Lung microvascular endothelial cell (primary cell): ENCODE results near the gene ADCY5. TPM values are rescaled to one million over a fixed set of nuclear protein-coding genes. Genes with fewer than 3 reads are reported as not detected.

ENCODE experiments used
- DNase-seq, 2 donors: peaks; one replicate each; pipeline versions ENCODE4 v3.0.0 to v3.0.0-alpha.2; 2010; ENCODE audit warnings: low read depth in 2 of 2
- total RNA-seq: library from RNA; depleted of rRNA; stranded (reverse); fragments of >200 nt; gene quantifications from 2 replicates; pipeline ENCODE4 v1.2.1, GENCODE V29; 2014

The ADCY5 gene
- total RNA-seq, 1 donor from 2014 or later: 1.4 TPM

GRCh38 chr3:123287051-123287961, 161.6 kb downstream of the ADCY5 start:
- no peak for DNase-seq

GRCh38 chr3:123286308-123287023, 162.4 kb downstream of the ADCY5 start:
- DNase-seq: peak; percentile 73 to 79

- no peak for DNase-seq
Observed at GRCh38 chr3:123285931-123286307, 163.0 kb downstream of the ADCY5 start.

- DNase-seq: no peak
Observed at GRCh38 chr3:123285479-123285878, 163.4 kb downstream of the ADCY5 start.

- DNase-seq: no peak
Observed at GRCh38 chr3:123285066-123285465, 163.8 kb downstream of the ADCY5 start.

GRCh38 chr3:123284399-123285010, 164.4 kb downstream of the ADCY5 start:
- no peak for DNase-seq

GRCh38 chr3:123283657-123284398, 165.1 kb downstream of the ADCY5 start:
- DNase-seq: no peak

GRCh38 chr3:123283074-123283473, 165.8 kb downstream of the ADCY5 start:
- DNase-seq: no peak

GRCh38 chr3:123282461-123282860, 166.4 kb downstream of the ADCY5 start:
- no peak for DNase-seq

- DNase-seq: no peak
Observed at GRCh38 chr3:123281929-123282328, 167.0 kb downstream of the ADCY5 start.

- no peak for DNase-seq
Observed at GRCh38 chr3:123281406-123281805, 167.5 kb downstream of the ADCY5 start.

- DNase-seq: no peak
Observed at GRCh38 chr3:123279121-123279520, 169.8 kb downstream of the ADCY5 start.

- no peak for DNase-seq
Observed at GRCh38 chr3:123278446-123278845, 170.4 kb downstream of the ADCY5 start.

- no peak for DNase-seq
Observed at GRCh38 chr3:123277106-123277505, 171.8 kb downstream of the ADCY5 start.

GRCh38 chr3:123276346-123277006, 172.4 kb downstream of the ADCY5 start:
- no peak for DNase-seq

GRCh38 chr3:123275691-123276090, 173.2 kb downstream of the ADCY5 start:
- no peak for DNase-seq

GRCh38 chr3:123272547-123272946, 176.3 kb downstream of the ADCY5 start:
- DNase-seq: peak; percentile 16 to 26

GRCh38 chr3:123271466-123272159, 177.3 kb downstream of the ADCY5 start:
- DNase-seq: no peak

- DNase-seq: no peak
Observed at GRCh38 chr3:123270818-123271217, 178.1 kb downstream of the ADCY5 start.

GRCh38 chr3:123267821-123268220, 181.1 kb downstream of the ADCY5 start:
- DNase-seq: no peak
